Muscle of leg (tissue), 16 donors: ENCODE results near the gene SERPINA4. TPM values are rescaled to one million over a fixed set of nuclear protein-coding genes. Genes with fewer than 3 reads are reported as not detected.

Experiments
- DNase-seq: peaks from one replicate; pipeline ENCODE4 v3.0.0; 2013
- H3K27ac ChIP-seq: one replicate; pipeline ENCODE4 v1.5.1; 2013; ENCODE audit warnings: mild to moderate bottlenecking, low read length, control low read depth
- H3K27me3 ChIP-seq: one replicate; pipeline ENCODE4 v1.6.1; 2013; ENCODE audit warnings: low read length; ENCODE audit not compliant: control insufficient read depth, insufficient read depth
- H3K36me3 ChIP-seq: one replicate; pipeline ENCODE4 v1.6.1; 2013; ENCODE audit warnings: low read length; ENCODE audit not compliant: control insufficient read depth, insufficient read depth
- H3K4me1 ChIP-seq: one replicate; pipeline ENCODE4 v1.6.1; 2013; ENCODE audit warnings: low read length; ENCODE audit not compliant: control insufficient read depth, insufficient read depth
- H3K4me3 ChIP-seq: one replicate; pipeline ENCODE4 v1.5.1; 2013; ENCODE audit warnings: low read length, control low read depth
- H3K9me3 ChIP-seq: replicated peaks from 2 replicates; pipeline ENCODE4 v1.6.1; 2013; ENCODE audit warnings: low read depth, low read length; ENCODE audit not compliant: control insufficient read depth
- WGBS: methylation state at CpG from one replicate; pipeline ENCODE4 v1.1.5; 2013; ENCODE audit warnings: missing lambda C conversion rate; ENCODE audit not compliant: insufficient coverage; 5-methylcytosine and 5-hydroxymethylcytosine counted together
- long read RNA-seq, 11 donors: transcript quantifications; one replicate each; lab custom pipeline, GENCODE V29; 2026
- polyA plus RNA-seq, 8 donors: library from polyadenylated mRNA; unstranded; fragments of 120-200 nt; gene quantifications; one replicate each; pipeline versions ENCODE4 v1.2.1 to v1.2.3, GENCODE V29; 2013; ENCODE audit warnings: inconsistent platforms in 1 of 8, low replicate concordance in 1 of 8; ENCODE audit not compliant: insufficient read length in 8 of 8, insufficient read depth in 1 of 8
- total RNA-seq: library from RNA; stranded (reverse); fragments of 120-200 nt; gene quantifications from one replicate; pipeline ENCODE4 v1.2.4, GENCODE V29; 2013

Gene SERPINA4, protein sequence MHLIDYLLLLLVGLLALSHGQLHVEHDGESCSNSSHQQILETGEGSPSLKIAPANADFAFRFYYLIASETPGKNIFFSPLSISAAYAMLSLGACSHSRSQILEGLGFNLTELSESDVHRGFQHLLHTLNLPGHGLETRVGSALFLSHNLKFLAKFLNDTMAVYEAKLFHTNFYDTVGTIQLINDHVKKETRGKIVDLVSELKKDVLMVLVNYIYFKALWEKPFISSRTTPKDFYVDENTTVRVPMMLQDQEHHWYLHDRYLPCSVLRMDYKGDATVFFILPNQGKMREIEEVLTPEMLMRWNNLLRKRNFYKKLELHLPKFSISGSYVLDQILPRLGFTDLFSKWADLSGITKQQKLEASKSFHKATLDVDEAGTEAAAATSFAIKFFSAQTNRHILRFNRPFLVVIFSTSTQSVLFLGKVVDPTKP
- 0.04 TPM for total RNA-seq
- polyA plus RNA-seq = 1 to 10 TPM in 1 of 8 donors, under 1 TPM in 2, not detected in 5; 0.63 to 3.2 (median 0.68) TPM
- long read RNA-seq, donor 1 = 0 reads
- long read RNA-seq, donor 2 = 0 reads
- long read RNA-seq, donor 3 = 0 reads
- long read RNA-seq, donor 4 = 0 reads
- long read RNA-seq, donor 5 = 0 reads
- long read RNA-seq, donor 6 = 0 reads
- long read RNA-seq, donor 7 = 0 reads
- long read RNA-seq, donor 8 = 0 reads
- long read RNA-seq, donor 9 = 0 reads
- long read RNA-seq, donor 10 = 0 reads
- long read RNA-seq, donor 11 = 0 reads

DNA sequence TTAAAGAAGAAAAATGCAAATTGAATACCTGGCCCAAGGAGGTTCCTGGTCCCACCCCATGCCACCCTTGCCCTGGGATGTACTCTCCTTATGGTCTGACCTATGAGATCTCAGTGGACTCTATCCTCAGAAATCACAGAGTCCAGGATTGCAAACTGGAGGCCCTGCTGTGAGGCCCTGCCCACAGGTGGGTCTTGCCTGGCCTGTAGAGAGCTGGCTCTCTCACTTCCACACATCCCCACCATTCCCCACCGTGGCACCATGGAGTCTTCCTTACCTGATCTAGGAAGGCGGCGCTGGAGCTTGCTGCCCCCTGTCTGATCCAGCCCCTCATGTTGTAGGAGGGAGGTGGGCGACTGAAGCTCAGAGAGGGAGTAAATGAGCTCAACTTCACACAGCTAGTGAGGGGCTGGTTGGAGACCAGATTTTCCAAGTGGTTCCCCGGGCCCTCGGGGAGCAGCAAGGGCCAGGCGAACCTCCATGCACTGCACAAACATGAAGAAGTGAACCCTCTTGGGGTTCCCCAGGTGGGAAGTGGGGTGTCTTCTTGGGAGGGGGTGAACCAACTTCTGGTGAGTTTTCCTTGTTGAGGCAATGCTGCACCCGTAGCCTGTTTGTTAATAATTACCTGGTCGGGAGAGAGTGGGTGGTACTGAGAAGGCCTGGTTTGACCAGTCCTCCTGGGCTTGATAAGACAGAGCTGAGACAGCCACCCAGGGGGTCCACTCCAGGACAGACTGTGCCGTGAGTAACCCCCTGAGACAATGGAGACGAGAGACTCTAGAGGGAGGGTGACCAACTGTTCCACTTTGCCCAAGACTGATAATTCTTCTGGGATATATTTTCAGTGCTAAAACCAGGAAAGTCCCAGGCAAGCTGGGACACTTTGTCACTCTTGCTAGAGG is at the start of gene SERPINA4:
Gene SERPINA4 (plus strand): TSS at position 692 of the 905 bp plus-strand sequence. CDS start 2,041 bp downstream, outside the sequence.
- 89% methylated on average over 8 of the region's 11 CpGs for WGBS
- Histone ChIP-seq H3K27me3 (no peaks in the 10 kb centered on the region), H3K27ac (no peak within 1 kb of the TSS), H3K9me3 (no peaks in the 10 kb centered on the region), H3K4me1 (no peaks in the 10 kb centered on the region), H3K4me3 (no peak within 1 kb of the TSS), H3K36me3 (no peaks in the 10 kb centered on the region)
- DNase-seq = no peak

DNA sequence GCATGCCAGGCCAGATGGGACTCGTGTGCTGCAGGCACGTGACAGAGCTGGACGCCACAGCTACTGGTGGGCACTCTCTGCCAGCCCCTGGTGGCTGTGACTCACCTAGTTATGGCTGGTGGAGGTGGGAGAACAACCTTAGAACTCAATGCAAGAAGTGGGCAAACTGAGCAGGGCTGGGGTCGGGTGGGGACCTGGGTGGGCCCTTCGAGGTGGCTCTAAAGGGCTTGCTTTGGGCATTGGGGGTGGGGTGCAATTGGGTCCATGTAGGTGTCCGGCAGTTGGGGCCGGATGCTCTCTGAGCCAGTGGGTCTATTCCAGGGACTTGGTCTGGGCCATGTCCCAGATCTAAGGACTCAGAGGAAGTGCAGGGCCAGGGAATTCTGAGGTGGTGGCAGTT is 46.9 kb upstream of the SERPINA4 start:
- no peak overlapping the region for H3K4me3 ChIP-seq
- no peaks in the 10 kb centered on the region for H3K9me3 ChIP-seq
- H3K4me1 ChIP-seq = no peaks in the 10 kb centered on the region
- H3K27me3 ChIP-seq = peaks cover 2% of the 10 kb centered on the region
- no peak overlapping the region for H3K27ac ChIP-seq
- H3K36me3 ChIP-seq = no peaks in the 10 kb centered on the region
- WGBS = 76% methylated on average over 7 of the region's 7 CpGs
- no peak for DNase-seq

DNA sequence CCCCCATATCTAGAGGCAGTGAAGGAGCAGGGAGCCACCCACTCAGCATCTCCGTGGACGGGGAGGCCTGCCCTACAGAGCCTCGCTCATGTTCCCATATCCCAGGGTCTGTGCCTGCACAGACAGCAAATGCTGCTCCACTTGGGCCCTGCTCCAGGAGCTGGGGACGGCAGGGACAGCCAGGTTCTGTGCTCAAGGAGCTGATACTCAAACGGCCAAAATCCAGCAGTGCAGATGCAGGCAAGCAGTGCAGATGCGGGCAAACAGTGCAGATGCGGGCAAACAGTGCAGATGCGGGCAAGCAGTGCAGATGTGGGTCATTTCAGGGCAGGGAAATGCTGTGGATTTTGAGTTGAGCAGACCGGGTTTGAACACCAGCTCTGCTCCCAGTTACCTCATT is 45.8 kb upstream of the SERPINA4 start:
- H3K27me3 ChIP-seq = peaks cover 2% of the 10 kb centered on the region
- H3K36me3 ChIP-seq = no peaks in the 10 kb centered on the region
- no peaks in the 10 kb centered on the region for H3K4me1 ChIP-seq
- no peak overlapping the region for H3K27ac ChIP-seq
- H3K9me3 ChIP-seq = no peaks in the 10 kb centered on the region
- 67% methylated on average over 6 of the region's 9 CpGs for WGBS
- no peak overlapping the region for H3K4me3 ChIP-seq
- no peak for DNase-seq

- Histone ChIP-seq H3K27ac (no peak overlapping the region), H3K4me3 (no peak overlapping the region), H3K36me3 (no peaks in the 10 kb centered on the region), H3K27me3 (peaks cover 2% of the 10 kb centered on the region), H3K4me1 (no peaks in the 10 kb centered on the region), H3K9me3 (no peaks in the 10 kb centered on the region)
- no peak for DNase-seq
- 96% methylated on average over 5 of the region's 6 CpGs for WGBS
Observed at GRCh38 chr14:94515856-94516255, 45.4 kb upstream of the SERPINA4 start.

- Histone ChIP-seq H3K4me1 (no peaks in the 10 kb centered on the region), H3K9me3 (no peaks in the 10 kb centered on the region), H3K27ac (no peak overlapping the region), H3K27me3 (peaks cover 2% of the 10 kb centered on the region), H3K36me3 (no peaks in the 10 kb centered on the region), H3K4me3 (no peak overlapping the region)
- 62% methylated on average over 5 of the region's 10 CpGs for WGBS
- no peak for DNase-seq
Observed at GRCh38 chr14:94517248-94517640, 44.0 kb upstream of the SERPINA4 start.

DNA sequence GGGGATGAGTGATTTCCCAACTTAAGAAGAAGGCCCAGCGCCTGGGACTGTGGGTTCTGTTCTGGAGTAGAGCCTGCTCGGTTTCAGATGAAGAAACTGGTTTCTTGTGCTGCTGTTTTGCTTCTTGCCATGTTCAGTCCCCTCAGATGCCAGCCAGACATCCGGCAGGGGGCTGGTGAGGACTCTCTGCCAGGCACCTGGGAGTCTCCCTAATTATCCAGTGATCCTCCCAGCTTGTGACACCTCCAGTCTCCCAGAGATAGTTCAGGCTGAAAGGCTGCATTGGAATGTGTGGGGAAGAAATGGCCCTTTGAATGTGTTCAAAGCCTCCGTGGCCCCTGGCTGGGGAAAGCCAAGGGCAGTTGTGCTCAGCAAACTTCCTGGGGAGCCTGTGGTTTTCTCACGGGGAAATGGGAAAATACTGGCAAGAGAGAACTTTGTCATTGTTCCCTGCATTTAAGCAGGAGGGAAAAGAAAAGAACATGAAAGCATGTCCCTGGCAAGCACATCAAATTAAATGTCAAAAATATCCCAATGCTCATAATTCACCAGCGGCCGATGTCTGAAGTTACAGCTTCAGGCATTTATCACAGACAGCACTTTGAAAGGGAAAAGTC is 43.5 kb upstream of the SERPINA4 start:
- no peaks in the 10 kb centered on the region for H3K9me3 ChIP-seq
- no peaks in the 10 kb centered on the region for H3K4me1 ChIP-seq
- WGBS = 6% methylated on average over 2 of the region's 7 CpGs
- no peaks in the 10 kb centered on the region for H3K36me3 ChIP-seq
- no peak overlapping the region for H3K4me3 ChIP-seq
- peaks cover 2% of the 10 kb centered on the region for H3K27me3 ChIP-seq
- no peak for DNase-seq
- no peak overlapping the region for H3K27ac ChIP-seq

GRCh38 chr14:94521375-94522114 is 39.7 kb upstream of the SERPINA4 start:
- DNase-seq = no peak
- Histone ChIP-seq H3K27ac (no peak overlapping the region), H3K27me3 (peaks cover 2% of the 10 kb centered on the region), H3K4me3 (no peak overlapping the region), H3K4me1 (no peaks in the 10 kb centered on the region), H3K9me3 (peaks cover under 1% of the 10 kb centered on the region), H3K36me3 (no peaks in the 10 kb centered on the region)
- 52% methylated on average over 2 of the region's 5 CpGs for WGBS

DNA sequence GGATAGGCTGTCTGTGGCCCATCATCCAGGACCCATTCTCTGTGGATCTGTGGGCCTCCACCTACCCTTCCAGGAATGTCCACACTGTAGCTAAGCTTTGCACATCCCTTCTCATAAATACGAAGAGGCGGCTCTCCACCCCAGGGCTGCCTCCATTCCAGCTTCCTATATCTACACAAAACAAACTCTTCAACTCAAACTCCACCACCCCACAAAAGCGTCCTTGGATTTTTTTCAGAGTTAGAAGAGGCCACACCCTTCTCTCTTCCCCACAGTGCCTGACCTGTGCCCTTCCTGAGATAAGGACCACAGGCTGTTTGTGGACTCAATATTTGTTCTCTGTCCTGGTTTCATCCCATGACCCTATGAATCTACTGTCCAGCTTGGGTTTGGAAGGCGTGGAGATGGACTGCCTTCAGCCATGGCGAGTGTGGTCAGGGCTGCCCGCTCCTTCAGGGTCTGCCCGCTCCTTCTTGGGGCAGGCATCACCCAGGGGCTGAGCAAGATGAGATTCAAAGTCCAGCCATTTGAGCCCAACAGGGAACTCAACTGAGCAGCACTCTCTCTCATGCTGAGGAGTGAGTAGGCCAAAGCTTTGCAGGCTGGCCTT is 39.0 kb upstream of the SERPINA4 start:
- H3K27ac ChIP-seq = no peak overlapping the region
- no peak for DNase-seq
- H3K4me3 ChIP-seq = no peak overlapping the region
- no peaks in the 10 kb centered on the region for H3K36me3 ChIP-seq
- H3K27me3 ChIP-seq = no peaks in the 10 kb centered on the region
- H3K4me1 ChIP-seq = no peaks in the 10 kb centered on the region
- WGBS = 87% methylated on average over 7 of the region's 7 CpGs
- peaks cover 3% of the 10 kb centered on the region for H3K9me3 ChIP-seq

DNA sequence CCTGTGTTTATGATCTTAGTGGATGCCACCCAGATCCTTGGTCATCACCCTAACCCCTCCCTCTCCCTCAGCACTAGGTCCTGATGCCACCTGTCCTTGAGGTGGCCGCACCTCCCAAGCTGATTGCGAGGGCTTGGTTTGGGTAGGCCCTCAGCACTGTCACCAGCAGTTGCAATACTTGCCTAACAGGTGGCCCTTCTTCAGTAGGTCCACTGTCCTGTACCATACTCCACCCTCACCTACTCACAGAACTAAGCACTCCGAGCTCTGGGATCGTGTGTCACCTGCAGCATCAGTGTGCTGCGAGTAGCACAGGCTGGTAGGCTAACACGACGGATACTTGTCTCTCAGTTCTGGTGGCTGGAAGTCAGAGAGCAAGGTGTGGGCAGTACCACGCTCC is 38.0 kb upstream of the SERPINA4 start:
- H3K27me3 ChIP-seq = no peaks in the 10 kb centered on the region
- H3K9me3 ChIP-seq = peaks cover 3% of the 10 kb centered on the region
- H3K36me3 ChIP-seq = no peaks in the 10 kb centered on the region
- no peak for DNase-seq
- H3K4me1 ChIP-seq = no peaks in the 10 kb centered on the region
- WGBS = 87% methylated on average over 6 of the region's 8 CpGs
- H3K27ac ChIP-seq = no peak overlapping the region
- no peak overlapping the region for H3K4me3 ChIP-seq
